ENCODE results near the gene RASL12. TPM values are rescaled to one million over a fixed set of nuclear protein-coding genes. Genes with fewer than 3 reads are reported as not detected.

Gene RASL12
- total RNA-seq = 3.7 and 6.6 TPM in 2 replicates

GRCh38 chr15:65067645-65068402 is at the start of gene RASL12:
Gene RASL12, minus strand, starts transcription at chr15:65067991. Its CDS starts 156 bp downstream, at chr15:65067835.

GRCh38 chr15:65115086-65115485 is 47.3 kb upstream of the RASL12 start, which contains the start of gene UBAP1L:
Gene UBAP1L, minus strand, starts transcription at chr15:65115200. Its CDS starts 8,985 bp downstream, at chr15:65106215.

GRCh38 chr15:65076486-65077290 is 8.9 kb upstream of the RASL12 start, which contains the start of gene KBTBD13:
Gene KBTBD13, plus strand, starts transcription at chr15:65076746. Its CDS starts 70 bp downstream, at chr15:65076816.

GRCh38 chr15:65044724-65045481 is 22.9 kb downstream of the RASL12 start, which contains the start of gene SLC51B:
Gene SLC51B, plus strand, starts transcription at chr15:65045387. Its CDS starts 4,618 bp downstream, at chr15:65050005.

GRCh38 chr15:65028921-65029735 is 38.7 kb downstream of the RASL12 start, which contains the start of gene MTFMT:
Gene MTFMT, minus strand, starts transcription at chr15:65029639. Its CDS starts 26 bp downstream, at chr15:65029613.

Small RNAs within 50 kb of the gene (small RNA-seq; reads per million reads assigned to genes)
- not detected for gene AC013553.1

Other genes starting within 250 kb of the RASL12 start
- gene PIF1, start 242.3 kb downstream of the RASL12 start, total RNA-seq = 13.2 and 16.4 TPM in 2 replicates
- gene PLEKHO2, start 226.1 kb downstream of the RASL12 start, total RNA-seq = 22.8 and 29.9 TPM in 2 replicates
- 6.1 and 7.0 TPM in 2 replicates for gene ANKDD1A, start 156.1 kb downstream of the RASL12 start, total RNA-seq
- gene SPG21, start 78.1 kb downstream of the RASL12 start, total RNA-seq = 88.4 and 97.7 TPM in 2 replicates
- gene MTFMT, start 38.4 kb downstream of the RASL12 start, total RNA-seq = 22.4 and 24.2 TPM in 2 replicates
- not detected in 2 replicates for gene SLC51B, start 22.6 kb downstream of the RASL12 start, total RNA-seq
- gene KBTBD13, start 8.8 kb upstream of the RASL12 start, total RNA-seq = not detected in 2 replicates
- 2.2 TPM in 2 replicates for gene UBAP1L, start 47.2 kb upstream of the RASL12 start, total RNA-seq
- 18.7 and 26.6 TPM in 2 replicates for gene PDCD7, start 65.8 kb upstream of the RASL12 start, total RNA-seq
- gene CLPX, start 117.4 kb upstream of the RASL12 start, total RNA-seq = 33.2 and 50.3 TPM in 2 replicates
- 0.20 and 1.5 TPM in 2 replicates for gene CILP, start 143.5 kb upstream of the RASL12 start, total RNA-seq
- 2.2 and 2.9 TPM in 2 replicates for gene PARP16, start 218.9 kb upstream of the RASL12 start, total RNA-seq
- gene RNU5A-1, start 228.1 kb upstream of the RASL12 start, total RNA-seq = not detected in 2 replicates
- not detected in 2 replicates for gene RNU5B-1, start 236.7 kb upstream of the RASL12 start, total RNA-seq

All from subcutaneous preadipocyte (primary cell).